Right lobe of liver (tissue), 6 donors: ENCODE data around the gene TGFBR3. TPM values are rescaled to one million over a fixed set of nuclear protein-coding genes. Genes with fewer than 3 reads are reported as not detected.

Experiments used
- ATAC-seq, 4 donors: fragments of 200-7000 bp; cut with Tn5 transposase; one replicate each; pipeline ENCODE4 v1.9.1; 2020; ENCODE audit warnings: mild to moderate bottlenecking in 4 of 4, moderate library complexity in 4 of 4
- DNase-seq, 3 donors: peaks; one replicate each; pipeline ENCODE4 v3.0.0-alpha.2; 2020
- H3K27ac ChIP-seq, 3 donors: fragments of 200-600 bp; one replicate each; pipeline ENCODE4 v1.8.0; 2022
- H3K27me3 ChIP-seq, 2 donors: fragments of 200-600 bp; one replicate each; pipeline ENCODE4 v1.8.0; 2022
- H3K36me3 ChIP-seq, 4 donors: fragments of 200-600 bp; sonication (generic) in 1 of 4; one replicate each; pipeline versions ENCODE4 v1.5.1 to v1.8.0; 2017 to 2022; ENCODE audit warnings: control low read depth in 1 of 4
- H3K4me1 ChIP-seq, 4 donors: fragments of 200-600 bp; sonication (generic) in 1 of 4; one replicate each; pipeline versions ENCODE4 v1.5.1 to v1.8.0; 2017 to 2022; ENCODE audit warnings: control low read depth in 1 of 4
- H3K4me3 ChIP-seq, 3 donors: fragments of 200-600 bp; one replicate each; pipeline ENCODE4 v1.8.0; 2022
- H3K9me3 ChIP-seq, 4 donors: fragments of 200-600 bp; sonication (generic) in 1 of 4; one replicate each; pipeline versions ENCODE4 v1.5.1 to v1.8.0; 2017 to 2022; ENCODE audit warnings: control low read depth in 1 of 4
- CTCF ChIP-seq, 4 donors: fragments of 200-600 bp in 3 of 4; fragments of 450-650 bp in 1 of 4; IDR thresholded peaks; one replicate each; pipeline versions ENCODE4 v1.5.1 to v1.8.0; 2016 to 2022; ENCODE audit warnings: antibody characterized with exemption in 4 of 4, mild to moderate bottlenecking in 2 of 4
- POLR2A ChIP-seq: fragments of 450-650 bp; IDR thresholded peaks from one replicate; pipeline ENCODE4 v1.6.1; 2017; ENCODE audit warnings: antibody characterized with exemption, mild to moderate bottlenecking
- WGBS: methylation state at CpG from one replicate; pipeline ENCODE4 v1.1.6; 2018; ENCODE audit warnings: low coverage, low lambda C conversion rate; ENCODE audit not compliant: insufficient coverage; ENCODE audit errors: missing lambda C conversion rate; 5-methylcytosine and 5-hydroxymethylcytosine counted together
- intact Hi-C, 2 donors: fragments of 100-400 bp; cut with DNase I; formaldehyde crosslinking; loops; one replicate each; pipeline versions ENCODE4 v1.11.2 to v1.14.1; 2022
- small RNA-seq, 2 experiments: library from RNA; depleted of rRNA; stranded (forward); fragments of <200 nt; gene quantifications; one replicate each; pipeline ENCODE3, GENCODE V24; 2016
- total RNA-seq, 6 experiments: library from RNA; depleted of rRNA in 2 of 6; stranded (reverse); fragments of >200 nt in 2 of 6; fragmentation: NEBNext Ultra II Directional in 3 of 6; extraction: Animal tissue kit (Norgen Biotek cat#: 25700) in 3 of 6; gene quantifications; one replicate each; pipeline versions ENCODE4 v1.1.0 to v1.2.4, GENCODE V29; 2016 to 2023
- donor health status: DM: no; HTN: yes; CAD: no.
- donor health status: DM: no; HTN: no; CAD: no.
- donor health status: DM: no; HTN: no; CAD: no.
- donor health status: DM: no; HTN: yes; CAD: no.
- donor health status: DM: no; HTN: yes; CAD: no.

TGFBR3 gene
- total RNA-seq, 6 experiments from 2014 or later, result 9.0 to 32.3 (median 18.1) TPM

DNA sequence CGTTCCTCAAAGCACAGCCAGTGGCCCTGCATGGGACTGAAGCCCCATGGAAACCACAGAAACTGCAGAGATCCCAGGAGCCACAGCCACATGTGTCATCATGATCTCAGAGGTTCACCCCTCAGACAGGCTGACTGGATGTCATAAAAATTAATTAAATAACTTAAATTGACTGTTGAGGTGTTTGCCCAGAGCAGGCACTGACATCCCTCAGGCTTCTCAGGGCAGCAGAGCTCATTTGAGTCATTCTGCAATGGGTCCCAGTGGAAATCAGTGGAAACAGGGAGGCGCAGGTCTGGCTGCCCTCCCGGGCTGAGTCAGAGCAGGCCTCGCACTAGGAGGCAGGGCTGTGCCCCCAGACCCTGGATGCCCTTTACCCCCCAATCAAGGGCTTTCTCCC is 250.2 kb downstream of the TGFBR3 start:
- H3K27me3 ChIP-seq, result no peaks in the 10 kb centered on the region
- TF ChIP-seq POLR2A (no peak), CTCF (IDR thresholded peaks at IDR 0.05) (no peak)
- H3K4me3 ChIP-seq, result no peak overlapping the region
- WGBS, result no CpG with 5 or more reads among the region's 4 CpGs
- intact Hi-C loops, result no loop called here
- H3K9me3 ChIP-seq, result no peaks in the 10 kb centered on the region
- H3K36me3 ChIP-seq, result no peaks in the 10 kb centered on the region
- DNase-seq (no peak), ATAC-seq (no peak)
- H3K4me1 ChIP-seq, result no peaks in the 10 kb centered on the region
- H3K27ac ChIP-seq, result no peak overlapping the region

DNA sequence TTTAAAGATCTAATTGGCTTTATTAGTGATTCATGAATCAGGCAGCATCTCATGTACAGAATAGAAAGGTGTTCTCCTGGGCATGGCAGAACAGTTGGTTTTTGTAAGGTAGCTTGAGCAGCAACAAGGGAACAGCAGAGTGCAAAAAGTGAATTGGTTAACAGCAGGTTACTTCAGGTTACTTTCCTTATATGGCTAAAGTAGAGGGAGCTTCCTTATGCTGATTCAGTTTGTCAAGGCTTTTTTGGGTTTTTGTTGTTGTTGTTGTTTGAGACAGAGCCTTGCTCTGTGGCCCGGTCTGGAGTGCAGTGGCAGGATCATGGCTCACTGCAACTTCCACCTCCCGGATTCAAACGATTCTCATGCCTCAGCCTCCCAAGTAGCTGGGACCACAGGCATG is 252.5 kb downstream of the TGFBR3 start:
- intact Hi-C loops, result no loop called here
- Histone ChIP-seq H3K4me1 (no peaks in the 10 kb centered on the region), H3K36me3 (no peaks in the 10 kb centered on the region), H3K4me3 (no peak overlapping the region), H3K27ac (no peak overlapping the region), H3K27me3 (no peaks in the 10 kb centered on the region), H3K9me3 (no peaks in the 10 kb centered on the region)
- WGBS, result 86% methylated on average over 3 of the region's 3 CpGs
- no peak for DNase-seq
- no peak for TF ChIP-seq CTCF (IDR thresholded peaks at IDR 0.05)
- TF ChIP-seq POLR2A, result no peak
- peak in 1 of 4 donors; percentile 59 for ATAC-seq

DNA sequence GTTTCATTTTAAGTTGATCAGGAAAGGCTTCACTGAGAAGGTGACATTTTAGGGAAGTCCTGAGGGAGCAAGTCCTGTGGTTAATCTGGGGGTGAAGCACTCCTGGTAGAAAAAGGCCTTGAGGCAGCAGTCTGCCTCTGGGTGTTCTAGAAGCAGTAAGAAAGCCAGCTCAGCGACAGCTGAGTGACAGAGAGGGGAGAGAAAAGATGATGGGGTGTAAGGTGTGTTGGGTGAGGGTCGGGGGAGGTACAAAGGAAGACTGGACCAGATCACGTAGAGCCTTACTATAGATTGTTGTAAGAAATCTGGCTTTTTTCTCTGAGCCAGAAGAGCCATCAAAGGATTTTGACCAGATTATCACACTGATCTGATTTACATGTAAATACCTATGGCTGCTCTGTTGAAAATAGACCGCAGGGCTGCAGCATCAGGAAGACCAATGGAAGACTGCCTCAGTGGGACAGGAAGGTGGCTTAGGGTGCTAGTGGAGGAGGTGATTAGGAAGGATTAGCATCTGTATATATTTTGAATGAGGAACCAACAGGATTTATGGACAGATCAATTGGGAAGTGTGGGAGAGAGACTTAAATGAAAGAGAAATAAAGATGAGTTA is 254.1 kb downstream of the TGFBR3 start:
- H3K4me3 ChIP-seq, result no peak overlapping the region
- intact Hi-C loops, result no loop called here
- no peaks in the 10 kb centered on the region for H3K4me1 ChIP-seq
- WGBS, result 83% methylated on average over 4 of the region's 4 CpGs
- H3K36me3 ChIP-seq, result no peaks in the 10 kb centered on the region
- ATAC-seq (no peak), DNase-seq (no peak)
- no peak overlapping the region for H3K27ac ChIP-seq
- H3K9me3 ChIP-seq, result no peaks in the 10 kb centered on the region
- H3K27me3 ChIP-seq, result no peaks in the 10 kb centered on the region
- TF ChIP-seq CTCF (IDR thresholded peaks at IDR 0.05), result no peak
- no peak for TF ChIP-seq POLR2A

DNA sequence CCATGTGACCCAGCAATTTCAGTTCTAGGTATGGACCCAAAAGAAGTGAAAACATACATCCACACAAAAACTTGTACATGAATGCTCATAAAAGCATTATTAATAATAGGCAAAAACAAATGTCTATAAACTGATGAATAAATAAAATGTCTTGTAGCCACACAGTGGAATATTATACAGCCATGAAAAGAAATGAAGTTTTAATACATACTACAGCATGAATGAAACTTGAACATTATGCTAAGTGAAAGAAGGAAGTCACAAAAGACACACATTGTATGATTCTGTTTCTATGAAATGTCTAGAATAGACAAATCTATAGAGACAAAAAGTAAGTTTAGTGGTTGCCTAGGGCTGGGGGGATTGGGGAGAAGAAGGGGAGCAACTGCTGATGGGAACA is 255.1 kb downstream of the TGFBR3 start:
- TF ChIP-seq POLR2A, result no peak
- no peak for TF ChIP-seq CTCF (IDR thresholded peaks at IDR 0.05)
- no peak overlapping the region for H3K27ac ChIP-seq
- DNase-seq (no peak), ATAC-seq (no peak)
- H3K36me3 ChIP-seq, result no peaks in the 10 kb centered on the region
- no peaks in the 10 kb centered on the region for H3K9me3 ChIP-seq
- no peaks in the 10 kb centered on the region for H3K4me1 ChIP-seq
- no peak overlapping the region for H3K4me3 ChIP-seq
- intact Hi-C loops, result no loop called here
- no peaks in the 10 kb centered on the region for H3K27me3 ChIP-seq

Small RNA genes within 50 kb of the gene (small RNA-seq; reads per million reads assigned to genes)
- gene RN7SL653P, result 0 reads per million in 2 experiments

Other genes with a start within 250 kb of the TGFBR3 start
- gene BRDT, start 63.2 kb upstream of the TGFBR3 start, total RNA-seq, result not detected
- gene EPHX4, start 143.8 kb upstream of the TGFBR3 start, total RNA-seq, result not detected
- not detected for gene SETSIP, start 189.3 kb upstream of the TGFBR3 start, total RNA-seq
- 1 to 10 TPM; 1.8 to 3.0 (median 2.1) TPM for gene BTBD8, start 194.2 kb upstream of the TGFBR3 start, total RNA-seq